Heart left ventricle (tissue), 16 donors: Measurements from ENCODE around the gene LIPC. TPM values are rescaled to one million over a fixed set of nuclear protein-coding genes. Genes with fewer than 3 reads are reported as not detected.

Experiments
- ATAC-seq, 4 donors: fragments of 200-7000 bp; cut with Tn5 transposase; one replicate each; pipeline ENCODE4 v1.9.1; 2020 to 2022; ENCODE audit warnings: moderate library complexity in 4 of 4, mild to moderate bottlenecking in 3 of 4, moderate number of reproducible peaks in 1 of 4
- DNase-seq, 5 donors: peaks; one replicate each; pipeline ENCODE4 v3.0.0-alpha.2; 2020
- H3K27ac ChIP-seq, 12 donors: fragments of 200-600 bp; sonication (generic) in 4 of 12; one replicate each; pipeline versions ENCODE4 v1.5.0 to v1.8.0; 2016 to 2022; ENCODE audit warnings: mild to moderate bottlenecking in 2 of 12
- H3K27me3 ChIP-seq, 9 donors: fragments of 200-600 bp; sonication (generic) in 2 of 9; one replicate each; pipeline versions ENCODE4 v1.5.1 to v1.8.0; 2016 to 2022; ENCODE audit warnings: mild to moderate bottlenecking in 3 of 9
- H3K36me3 ChIP-seq, 9 donors: fragments of 200-600 bp; sonication (generic) in 2 of 9; one replicate each; pipeline versions ENCODE4 v1.5.0 to v1.8.0; 2018 to 2022; ENCODE audit warnings: mild to moderate bottlenecking in 2 of 9
- H3K4me1 ChIP-seq, 12 donors: fragments of 200-600 bp; sonication (generic) in 4 of 12; one replicate each; pipeline versions ENCODE4 v1.5.0 to v1.8.0; 2016 to 2022; ENCODE audit warnings: mild to moderate bottlenecking in 3 of 12
- H3K4me3 ChIP-seq, 12 donors: fragments of 200-600 bp; sonication (generic) in 4 of 12; one replicate each; pipeline versions ENCODE4 v1.5.0 to v1.8.0; 2017 to 2022; ENCODE audit warnings: mild to moderate bottlenecking in 9 of 12, moderate library complexity in 4 of 12
- H3K9me3 ChIP-seq, 12 donors: fragments of 200-600 bp; sonication (generic) in 4 of 12; one replicate each; pipeline versions ENCODE4 v1.5.0 to v1.8.0; 2016 to 2022; ENCODE audit warnings: mild to moderate bottlenecking in 1 of 12
- POLR2A ChIP-seq, 2 donors: fragments of 450-650 bp; IDR thresholded peaks; one replicate each; pipeline ENCODE4 v1.6.1; 2017; ENCODE audit warnings: antibody characterized with exemption in 2 of 2, mild to moderate bottlenecking in 2 of 2, moderate library complexity in 2 of 2
- WGBS, 4 donors: extraction: QIAGEN DNeasy Blood & Tissue Kit in 2 of 4; methylation state at CpG; one replicate each; pipeline versions ENCODE4 v1.1.5 to v1.1.7; 2013 to 2018; 5-methylcytosine and 5-hydroxymethylcytosine counted together
- intact Hi-C, 10 donors: fragments of 100-400 bp; cut with DNase I; formaldehyde crosslinking; loops; one replicate each; pipeline versions ENCODE4 v1.11.1 to v1.14.2; 2022
- polyA plus RNA-seq, 2 donors: library from polyadenylated mRNA; stranded (reverse); fragments of 200-250 nt; gene quantifications; one replicate each; pipeline ENCODE4 v1.2.3, GENCODE V29; 2013
- total RNA-seq, 9 donors: library from RNA; depleted of rRNA in 2 of 9; stranded (reverse); fragments of >200 nt in 2 of 9; fragmentation: NEBNext Ultra II Directional in 3 of 9; extraction: Animal tissue kit (Norgen Biotek cat#: 25700) in 3 of 9; gene quantifications; one replicate each; pipeline versions ENCODE4 v1.1.0 to v1.2.4, GENCODE V29; 2016 to 2023
- TF ChIP-seq, protein P1 (sequence below), 12 donors: fragments of 200-600 bp; sonication (generic) in 4 of 12; IDR thresholded peaks; one replicate each; pipeline versions ENCODE4 v1.5.0 to v1.8.0; 2018 to 2022; ENCODE audit warnings: antibody characterized with exemption in 12 of 12, mild to moderate bottlenecking in 5 of 12
- donor health status: ischemic (EF 13 %, LVEDD 7.1; RV severe dilation, severe dysfunction).
- donor health status: healthy with polysubstance abuse.
- donor health status: DM: no; HTN: yes; CAD: no.
- donor health status: DM: no; HTN: no; CAD: no.
- donor health status: ischemic (EF 25% LVEDD 6.9; RV normal size, moderate dysfunction).
- donor health status: ischemic (EF 25% LVEDD 5.7; RV mildly dilated, moderate dysfunction).
- donor health status: healthy.
- donor health status: DM: yes; HTN: yes; CAD: no.
- donor health status: ischemic (EF 35%, LVEDD 5.7; RV mildly dilated, moderate dysfunction).
- donor health status: nonischemic (EF 11% LVEDD 7.7; RV severe dilation, severe dysfunction).
- donor health status: DM: yes; HTN: yes; CAD: no.
- donor health status: PGD.
- donor health status: ischemic (EF 29% LVEDD 5.4; RV normal size, mild dysfunction).
- donor health status: nonischemic (EF 23%, LVEDD 6.1; RV moderate dilation, normal function).

The LIPC gene
- total and polyA plus RNA-seq, 11 donors = 0.10 to 1.4 (median 0.55) TPM; not detected in 1

DNA sequence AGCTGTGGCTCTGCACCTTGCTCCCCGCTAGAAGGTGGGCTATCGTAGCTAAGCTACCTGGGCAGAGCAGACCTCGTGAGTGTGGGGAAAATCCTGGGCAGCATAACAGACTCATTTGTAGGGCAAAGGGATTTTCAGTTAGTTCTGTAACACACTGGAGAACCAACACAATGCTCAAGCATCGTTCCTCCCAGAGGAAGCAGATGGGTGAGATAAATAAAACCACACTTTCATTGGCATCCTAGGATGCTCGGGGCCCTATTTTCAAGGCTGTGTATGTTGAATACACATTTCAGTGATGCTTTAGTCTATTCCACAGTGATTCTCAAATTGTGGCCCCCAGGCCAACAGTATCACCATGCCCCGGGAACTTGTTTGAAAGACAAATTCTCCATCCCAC, 20.0 kb downstream of the LIPC start:
- no peak overlapping the region for H3K27ac ChIP-seq
- 91 to 93% (median 91%) methylated on average over 6 of the region's 6 CpGs for WGBS, 4 donors
- no peaks in the 10 kb centered on the region for H3K9me3 ChIP-seq
- no peak for DNase-seq
- peaks cover 0 to 32% (median 10%) of the 10 kb centered on the region in 12 donors for H3K4me1 ChIP-seq
- no peaks in the 10 kb centered on the region for H3K27me3 ChIP-seq
- intact Hi-C loops = loop anchor here in 1 of 10 donors (10.0 kb wide), 1 partner anchor 173 kb away; no protein-coding TSS in a partner anchor
- no peaks in the 10 kb centered on the region for H3K36me3 ChIP-seq
- no peak for ATAC-seq
- TF ChIP-seq, protein P1, sequence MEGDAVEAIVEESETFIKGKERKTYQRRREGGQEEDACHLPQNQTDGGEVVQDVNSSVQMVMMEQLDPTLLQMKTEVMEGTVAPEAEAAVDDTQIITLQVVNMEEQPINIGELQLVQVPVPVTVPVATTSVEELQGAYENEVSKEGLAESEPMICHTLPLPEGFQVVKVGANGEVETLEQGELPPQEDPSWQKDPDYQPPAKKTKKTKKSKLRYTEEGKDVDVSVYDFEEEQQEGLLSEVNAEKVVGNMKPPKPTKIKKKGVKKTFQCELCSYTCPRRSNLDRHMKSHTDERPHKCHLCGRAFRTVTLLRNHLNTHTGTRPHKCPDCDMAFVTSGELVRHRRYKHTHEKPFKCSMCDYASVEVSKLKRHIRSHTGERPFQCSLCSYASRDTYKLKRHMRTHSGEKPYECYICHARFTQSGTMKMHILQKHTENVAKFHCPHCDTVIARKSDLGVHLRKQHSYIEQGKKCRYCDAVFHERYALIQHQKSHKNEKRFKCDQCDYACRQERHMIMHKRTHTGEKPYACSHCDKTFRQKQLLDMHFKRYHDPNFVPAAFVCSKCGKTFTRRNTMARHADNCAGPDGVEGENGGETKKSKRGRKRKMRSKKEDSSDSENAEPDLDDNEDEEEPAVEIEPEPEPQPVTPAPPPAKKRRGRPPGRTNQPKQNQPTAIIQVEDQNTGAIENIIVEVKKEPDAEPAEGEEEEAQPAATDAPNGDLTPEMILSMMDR (IDR thresholded peaks at IDR 0.05) = no peak
- no peak for TF ChIP-seq POLR2A (IDR thresholded peaks at IDR 0.05)
- H3K4me3 ChIP-seq = no peak overlapping the region

DNA sequence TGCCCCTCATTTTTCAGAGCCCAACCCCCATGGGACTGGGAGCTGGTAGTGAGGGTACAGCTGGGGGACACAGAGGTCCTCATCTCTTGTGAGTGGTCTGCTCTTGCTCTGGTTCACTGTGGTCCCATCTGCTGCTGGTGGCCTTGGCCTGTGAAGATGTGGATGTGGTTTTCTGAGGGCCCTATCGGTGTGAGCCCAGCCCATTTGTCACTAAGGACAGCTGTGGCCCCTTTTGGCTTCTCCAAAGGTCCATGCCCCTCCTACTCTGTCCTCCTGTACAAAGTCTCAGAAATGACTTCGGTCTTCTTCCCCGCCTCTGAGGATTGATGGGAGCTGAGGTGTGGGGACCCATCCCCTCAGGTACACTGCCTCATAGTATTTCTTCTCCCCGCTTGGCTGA, 21.0 kb downstream of the LIPC start:
- DNase-seq (no peak), ATAC-seq (no peak)
- H3K9me3 ChIP-seq = no peaks in the 10 kb centered on the region
- H3K4me1 ChIP-seq = peaks cover 0 to 34% (median 15%) of the 10 kb centered on the region in 12 donors
- intact Hi-C loops = loop anchor here in 1 of 10 donors (10.0 kb wide), 1 partner anchor 172 kb away; no protein-coding TSS in a partner anchor
- no peak overlapping the region for H3K27ac ChIP-seq
- H3K36me3 ChIP-seq = no peaks in the 10 kb centered on the region
- WGBS, 4 donors = 93 to 99% (median 98%) methylated on average over 3 to 4 of the region's 4 CpGs
- TF ChIP-seq, protein P1 (IDR thresholded peaks at IDR 0.05) = no peak
- no peak for TF ChIP-seq POLR2A (IDR thresholded peaks at IDR 0.05)
- H3K4me3 ChIP-seq = no peak overlapping the region
- H3K27me3 ChIP-seq = no peaks in the 10 kb centered on the region

DNA sequence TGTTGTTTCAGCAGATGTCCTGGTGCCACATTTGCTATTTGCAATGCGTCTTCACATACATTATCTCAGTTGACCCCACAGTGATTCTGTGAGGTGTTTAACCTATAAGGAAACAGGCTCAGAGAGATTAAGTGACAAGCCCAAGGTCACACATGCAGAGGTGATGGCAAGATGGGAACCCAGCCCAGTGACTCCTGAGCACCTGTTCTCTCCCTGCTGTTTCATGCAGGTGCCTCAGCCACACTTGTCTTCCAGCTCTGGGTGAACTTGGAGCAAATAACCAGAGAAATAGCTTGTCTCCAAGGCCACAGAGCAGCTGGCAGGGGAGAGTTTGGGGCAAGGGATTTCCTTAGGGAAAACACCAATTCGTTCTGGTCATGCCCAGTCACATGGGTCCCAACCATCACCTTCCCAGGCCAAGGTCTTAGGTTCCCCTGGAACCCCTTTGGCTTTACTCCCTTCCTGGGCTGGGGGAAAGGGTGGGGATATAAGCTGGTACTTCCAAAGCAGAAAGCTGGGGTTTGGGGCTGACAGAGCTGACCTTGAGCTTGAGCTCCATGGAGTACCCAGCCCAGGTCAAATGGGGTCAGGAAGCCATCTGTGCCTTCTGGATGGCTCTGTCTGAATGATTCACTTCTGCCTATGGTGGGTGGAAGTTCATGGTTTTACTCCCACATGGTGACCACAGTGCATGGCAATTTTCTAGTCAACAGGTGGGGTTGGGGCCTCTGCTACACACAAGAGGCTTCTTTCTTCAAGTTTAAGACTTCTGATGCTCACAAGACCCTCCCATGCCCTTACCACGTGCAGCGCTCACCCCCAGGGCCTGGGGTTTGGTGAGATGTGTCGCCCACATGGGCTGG, 22.4 kb downstream of the LIPC start:
- no peak for TF ChIP-seq POLR2A (IDR thresholded peaks at IDR 0.05)
- TF ChIP-seq, protein P1 (IDR thresholded peaks at IDR 0.05) = no peak
- Histone ChIP-seq H3K27ac (peak overlapping the region in 3 of 12 donors; percentile 2 to 33 (median 22)), H3K9me3 (no peaks in the 10 kb centered on the region), H3K36me3 (no peaks in the 10 kb centered on the region), H3K4me3 (no peak overlapping the region), H3K27me3 (no peaks in the 10 kb centered on the region), H3K4me1 (peaks cover 9 to 43% (median 26%) of the 10 kb centered on the region in 12 donors)
- intact Hi-C loops = loop anchor here in 1 of 10 donors (10.0 kb wide), 1 partner anchor 171 kb away; no protein-coding TSS in a partner anchor
- 81 to 89% (median 87%) methylated on average over 5 of the region's 5 CpGs for WGBS, 4 donors
- DNase-seq (no peak), ATAC-seq (no peak)

DNA sequence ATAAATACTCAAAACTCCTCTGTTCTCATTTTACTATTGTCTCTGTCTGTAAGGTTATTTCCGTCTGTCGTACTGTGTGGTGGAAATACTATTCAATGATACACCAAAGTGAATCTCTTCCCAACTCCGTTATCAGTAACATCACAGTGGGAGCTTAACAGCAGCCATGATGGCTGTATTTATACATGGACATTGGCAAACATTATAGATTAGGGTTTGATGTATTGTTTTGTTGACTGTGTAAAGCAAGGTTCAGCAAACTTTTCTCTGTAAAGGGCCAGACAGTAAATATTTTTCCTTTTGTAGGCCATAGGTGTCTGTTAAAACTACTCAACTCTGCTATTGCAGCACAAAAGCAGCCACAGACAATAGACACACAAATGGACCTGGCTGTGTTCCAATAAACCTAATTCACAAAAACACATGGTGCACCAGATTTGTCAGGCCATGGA, 23.2 kb downstream of the LIPC start:
- intact Hi-C loops = loop anchor here in 1 of 10 donors (5.0 to 10.0 kb wide), 2 partner anchors 170 to 292 kb away; partner anchors contain the start of gene ADAM10
- Histone ChIP-seq H3K27ac (peak overlapping the region in 5 of 12 donors; percentile 2 to 33 (median 22)), H3K27me3 (no peaks in the 10 kb centered on the region), H3K9me3 (no peaks in the 10 kb centered on the region), H3K4me1 (peaks cover 10 to 43% (median 31%) of the 10 kb centered on the region in 12 donors), H3K4me3 (no peak overlapping the region), H3K36me3 (no peaks in the 10 kb centered on the region)
- TF ChIP-seq, protein P1 (IDR thresholded peaks at IDR 0.05) = no peak
- TF ChIP-seq POLR2A (IDR thresholded peaks at IDR 0.05) = no peak
- no peak for ATAC-seq
- DNase-seq = no peak
- 71 to 77% (median 76%) methylated on average over 3 of the region's 3 CpGs for WGBS, 4 donors
